Panc1 (cell line): ENCODE measurements around the gene PHF23. TPM values are rescaled to one million over a fixed set of nuclear protein-coding genes. Genes with fewer than 3 reads are reported as not detected.

Source experiments
- ATAC-seq: fragments of 200-7000 bp; cut with Tn5 transposase; 2 replicates; pipeline ENCODE4 v1.9.1; 2020; ENCODE audit warnings: mild to moderate bottlenecking, moderate library complexity
- BruUV-seq: library from RNA; stranded (reverse); fragments of 400-500 nt; replicated peaks from 2 replicates; lab custom pipeline; 2021; lab: Mats Ljungman, UMichigan
- CTCF ChIA-PET: fragments of 300-600 bp; sonication (Branson Sonifier 250); formaldehyde crosslinking; loops from one replicate; lab custom pipeline; 2022; ENCODE audit warnings: antibody characterized with exemption; lab: Charles Lee
- POLR2A ChIA-PET: fragments of 300-600 bp; sonication (Branson Sonifier 250); formaldehyde crosslinking; loops from one replicate; lab custom pipeline; 2022; ENCODE audit warnings: antibody characterized with exemption; lab: Charles Lee
- DNase-seq: peaks from one replicate; pipeline ENCODE4 v3.0.0-alpha.2; 2010; ENCODE audit warnings: low read depth, low spot score
- H3K27ac ChIP-seq: 2 replicates; pipeline ENCODE4 v1.5.1; 2011; ENCODE audit warnings: mild to moderate bottlenecking, low read length, inconsistent platforms
- H3K27me3 ChIP-seq: fragments of 200-500 bp; sonication (Bioruptor generic); 2 replicates; pipeline ENCODE4 v1.6.0; 2014; ENCODE audit warnings: low read length, inconsistent platforms; ENCODE audit not compliant: control insufficient read depth, insufficient read depth
- H3K36me3 ChIP-seq: fragments of 200-500 bp; sonication (Bioruptor generic); 2 replicates; pipeline ENCODE4 v1.5.1; 2014; ENCODE audit warnings: inconsistent platforms, mild to moderate bottlenecking, low read length, moderate library complexity; ENCODE audit not compliant: control insufficient read depth, insufficient read depth
- H3K4me1 ChIP-seq: 2 replicates; pipeline ENCODE4 v1.5.1; 2011; ENCODE audit warnings: inconsistent platforms, mild to moderate bottlenecking, low read length, moderate library complexity; ENCODE audit not compliant: control insufficient read depth, insufficient read depth
- H3K4me3 ChIP-seq, 2 experiments: 2 replicates each; pipeline ENCODE4 v1.5.1; 2011 to 2012; ENCODE audit warnings: low read depth in 2 of 2, low read length in 2 of 2, mild to moderate bottlenecking in 2 of 2, inconsistent platforms in 1 of 2, moderate library complexity in 1 of 2
- H3K9me3 ChIP-seq: fragments of 200-500 bp; sonication (Bioruptor generic); 2 replicates; pipeline ENCODE4 v1.5.1; 2014; ENCODE audit warnings: low read depth, mild to moderate bottlenecking, inconsistent platforms, low read length, moderate library complexity; ENCODE audit not compliant: control insufficient read depth, insufficient read depth
- POLR2AphosphoS5 ChIP-seq: IDR thresholded peaks from 2 replicates; pipeline ENCODE4 v1.6.1; 2012; ENCODE audit warnings: mild to moderate bottlenecking, low read depth, low read length, moderate library complexity
- SIN3A ChIP-seq: IDR thresholded peaks from 2 replicates; pipeline ENCODE4 v1.6.1; 2012; ENCODE audit warnings: low read depth, mild to moderate bottlenecking, low read length, moderate library complexity, borderline replicate concordance; ENCODE audit not compliant: insufficient read depth
- TCF7L2 ChIP-seq: IDR thresholded peaks from 2 replicates; pipeline ENCODE4 v1.6.1; 2011; ENCODE audit warnings: mild to moderate bottlenecking, low read depth, low read length, inconsistent platforms
- in situ Hi-C: cut with HindIII; loops from 2 replicates; pipeline ENCODE4 v1.10.0; 2016; ENCODE audit warnings: low sequenced_read_pairs, low pct_unique_long_range_greater_than_20kb
- intact Hi-C: fragments of 100-400 bp; cut with micrococcal nuclease; formaldehyde crosslinking; loops from one replicate; pipeline ENCODE4 v1.10.0; 2022; ENCODE audit not compliant: unreplicated experiment
- total RNA-seq: library from RNA; stranded (reverse); gene quantifications from one replicate; pipeline ENCODE4 v1.2.1, GENCODE V29; 2021; ENCODE audit not compliant: unreplicated experiment
- TF ChIP-seq, protein P1 (sequence below): fragments of 450-650 bp; IDR thresholded peaks from 2 replicates; pipeline ENCODE4 v1.5.1; 2017; ENCODE audit warnings: mild to moderate bottlenecking
- TF ChIP-seq, protein P2 (sequence below), 2 experiments: IDR thresholded peaks; 2 replicates each; pipeline ENCODE4 v1.6.1; 2011 to 2012; ENCODE audit warnings: low read depth in 2 of 2, control low read depth in 1 of 2, low read length in 1 of 2, mild to moderate bottlenecking in 1 of 2, moderate library complexity in 1 of 2; ENCODE audit not compliant: insufficient read depth in 1 of 2

The PHF23 gene
- total RNA-seq, 1 experiment from 2014 or later: 69.3 TPM

DNA sequence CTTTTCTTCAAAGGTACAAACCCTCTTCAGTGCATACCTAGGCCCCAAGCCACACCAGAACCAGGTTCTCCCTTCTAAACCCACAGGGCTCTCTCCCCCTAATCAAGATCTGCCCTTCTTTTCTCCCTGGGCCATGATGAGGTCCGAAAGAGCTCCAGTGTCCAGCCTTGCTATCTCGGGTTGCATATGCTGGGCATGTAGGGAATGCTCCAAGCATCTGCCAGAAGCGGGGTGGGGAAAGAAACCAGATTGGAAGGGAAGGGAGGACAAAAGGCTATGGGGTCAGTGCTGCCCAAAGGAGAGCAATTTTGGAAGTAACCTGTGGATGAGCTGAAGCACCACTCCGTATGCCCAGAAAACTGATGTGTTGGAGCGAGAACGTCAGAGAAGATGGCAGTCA is 10.0 kb upstream of the PHF23 start:
- Histone ChIP-seq H3K27me3 (no peaks in the 10 kb centered on the region), H3K36me3 (peaks cover 7% of the 10 kb centered on the region), H3K9me3 (no peaks in the 10 kb centered on the region), H3K4me3 (peak overlapping the region; percentile 18 to 80), H3K27ac (peak overlapping the region; percentile 14; the same call in 1 of the 2 replicates), H3K4me1 (peaks cover 16% of the 10 kb centered on the region)
- ChIA-PET POLR2A (interaction anchor here (0.5 kb wide), 1 partner anchor 18 kb away, joined by 6 read pairs; no protein-coding TSS in a partner anchor), CTCF (no interaction called here)
- ATAC-seq: no peak
- DNase-seq: no peak
- no TSS peak for BruUV-seq
- in situ Hi-C loops (no loop called here), intact Hi-C loops (no loop called here)
- TF ChIP-seq, protein P1, sequence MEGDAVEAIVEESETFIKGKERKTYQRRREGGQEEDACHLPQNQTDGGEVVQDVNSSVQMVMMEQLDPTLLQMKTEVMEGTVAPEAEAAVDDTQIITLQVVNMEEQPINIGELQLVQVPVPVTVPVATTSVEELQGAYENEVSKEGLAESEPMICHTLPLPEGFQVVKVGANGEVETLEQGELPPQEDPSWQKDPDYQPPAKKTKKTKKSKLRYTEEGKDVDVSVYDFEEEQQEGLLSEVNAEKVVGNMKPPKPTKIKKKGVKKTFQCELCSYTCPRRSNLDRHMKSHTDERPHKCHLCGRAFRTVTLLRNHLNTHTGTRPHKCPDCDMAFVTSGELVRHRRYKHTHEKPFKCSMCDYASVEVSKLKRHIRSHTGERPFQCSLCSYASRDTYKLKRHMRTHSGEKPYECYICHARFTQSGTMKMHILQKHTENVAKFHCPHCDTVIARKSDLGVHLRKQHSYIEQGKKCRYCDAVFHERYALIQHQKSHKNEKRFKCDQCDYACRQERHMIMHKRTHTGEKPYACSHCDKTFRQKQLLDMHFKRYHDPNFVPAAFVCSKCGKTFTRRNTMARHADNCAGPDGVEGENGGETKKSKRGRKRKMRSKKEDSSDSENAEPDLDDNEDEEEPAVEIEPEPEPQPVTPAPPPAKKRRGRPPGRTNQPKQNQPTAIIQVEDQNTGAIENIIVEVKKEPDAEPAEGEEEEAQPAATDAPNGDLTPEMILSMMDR: no peak
- TF ChIP-seq POLR2AphosphoS5: no peak

DNA sequence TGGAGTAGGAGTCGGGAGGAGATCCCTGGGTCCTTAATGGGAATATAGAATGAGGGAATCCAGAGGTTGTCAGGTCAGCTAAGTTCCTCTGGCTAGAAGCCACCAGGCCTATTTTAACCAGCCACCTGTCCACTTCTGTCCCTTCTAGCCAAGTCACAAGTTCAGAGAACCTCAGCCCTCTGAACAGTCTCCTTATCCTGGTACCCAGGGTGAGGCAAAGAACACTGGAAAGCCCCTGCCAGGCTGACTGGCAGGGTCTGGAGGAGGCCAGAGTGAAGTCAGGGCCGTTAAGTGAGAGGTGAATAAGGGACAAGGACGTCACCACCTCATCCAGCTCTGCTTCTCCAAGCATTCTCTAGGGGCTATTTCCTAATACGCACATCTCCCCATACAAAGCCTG is 9.5 kb upstream of the PHF23 start:
- CTCF ChIA-PET: no interaction called here
- peak overlapping the region in 1 of 2 experiments; percentile 18; a peak in 1 of 4 replicates for H3K4me3 ChIP-seq
- no peaks in the 10 kb centered on the region for H3K9me3 ChIP-seq
- in situ Hi-C loops (no loop called here), intact Hi-C loops (no loop called here)
- ATAC-seq (no peak), DNase-seq (no peak)
- TF ChIP-seq, protein P1: no peak
- TF ChIP-seq, protein P2, sequence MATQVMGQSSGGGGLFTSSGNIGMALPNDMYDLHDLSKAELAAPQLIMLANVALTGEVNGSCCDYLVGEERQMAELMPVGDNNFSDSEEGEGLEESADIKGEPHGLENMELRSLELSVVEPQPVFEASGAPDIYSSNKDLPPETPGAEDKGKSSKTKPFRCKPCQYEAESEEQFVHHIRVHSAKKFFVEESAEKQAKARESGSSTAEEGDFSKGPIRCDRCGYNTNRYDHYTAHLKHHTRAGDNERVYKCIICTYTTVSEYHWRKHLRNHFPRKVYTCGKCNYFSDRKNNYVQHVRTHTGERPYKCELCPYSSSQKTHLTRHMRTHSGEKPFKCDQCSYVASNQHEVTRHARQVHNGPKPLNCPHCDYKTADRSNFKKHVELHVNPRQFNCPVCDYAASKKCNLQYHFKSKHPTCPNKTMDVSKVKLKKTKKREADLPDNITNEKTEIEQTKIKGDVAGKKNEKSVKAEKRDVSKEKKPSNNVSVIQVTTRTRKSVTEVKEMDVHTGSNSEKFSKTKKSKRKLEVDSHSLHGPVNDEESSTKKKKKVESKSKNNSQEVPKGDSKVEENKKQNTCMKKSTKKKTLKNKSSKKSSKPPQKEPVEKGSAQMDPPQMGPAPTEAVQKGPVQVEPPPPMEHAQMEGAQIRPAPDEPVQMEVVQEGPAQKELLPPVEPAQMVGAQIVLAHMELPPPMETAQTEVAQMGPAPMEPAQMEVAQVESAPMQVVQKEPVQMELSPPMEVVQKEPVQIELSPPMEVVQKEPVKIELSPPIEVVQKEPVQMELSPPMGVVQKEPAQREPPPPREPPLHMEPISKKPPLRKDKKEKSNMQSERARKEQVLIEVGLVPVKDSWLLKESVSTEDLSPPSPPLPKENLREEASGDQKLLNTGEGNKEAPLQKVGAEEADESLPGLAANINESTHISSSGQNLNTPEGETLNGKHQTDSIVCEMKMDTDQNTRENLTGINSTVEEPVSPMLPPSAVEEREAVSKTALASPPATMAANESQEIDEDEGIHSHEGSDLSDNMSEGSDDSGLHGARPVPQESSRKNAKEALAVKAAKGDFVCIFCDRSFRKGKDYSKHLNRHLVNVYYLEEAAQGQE (IDR thresholded peaks at IDR 0.05; ENCODE audit: insufficient read depth in 1 of 2, low read depth in 2 of 2, low read length in 1 of 2): no peak
- no peak for TF ChIP-seq SIN3A
- TF ChIP-seq TCF7L2: no peak
- POLR2A ChIA-PET: no interaction called here
- no peaks in the 10 kb centered on the region for H3K27me3 ChIP-seq
- H3K4me1 ChIP-seq: peaks cover 16% of the 10 kb centered on the region
- peaks cover 5% of the 10 kb centered on the region for H3K36me3 ChIP-seq
- H3K27ac ChIP-seq: peak overlapping the region; percentile 14; the same call in 1 of the 2 replicates
- no TSS peak for BruUV-seq
